HG02840 (cell line): ENCODE measurements around the gene CYP4F3.
"Not testable (repeated sequence)": the region's sequence is repeated elsewhere in the genome, so short reads cannot be mapped to it uniquely, and the experiment has no call there.

Experiments used
- ATAC-seq: cut with Tn5 transposase; IDR thresholded peaks from one replicate; pipeline ENCODE4 v1.9.1; 2021; ENCODE audit warnings: mild to moderate bottlenecking, moderate library complexity, moderate number of reproducible peaks; ENCODE audit not compliant: unreplicated experiment, low FRiP score

CYP4F3 gene

DNA sequence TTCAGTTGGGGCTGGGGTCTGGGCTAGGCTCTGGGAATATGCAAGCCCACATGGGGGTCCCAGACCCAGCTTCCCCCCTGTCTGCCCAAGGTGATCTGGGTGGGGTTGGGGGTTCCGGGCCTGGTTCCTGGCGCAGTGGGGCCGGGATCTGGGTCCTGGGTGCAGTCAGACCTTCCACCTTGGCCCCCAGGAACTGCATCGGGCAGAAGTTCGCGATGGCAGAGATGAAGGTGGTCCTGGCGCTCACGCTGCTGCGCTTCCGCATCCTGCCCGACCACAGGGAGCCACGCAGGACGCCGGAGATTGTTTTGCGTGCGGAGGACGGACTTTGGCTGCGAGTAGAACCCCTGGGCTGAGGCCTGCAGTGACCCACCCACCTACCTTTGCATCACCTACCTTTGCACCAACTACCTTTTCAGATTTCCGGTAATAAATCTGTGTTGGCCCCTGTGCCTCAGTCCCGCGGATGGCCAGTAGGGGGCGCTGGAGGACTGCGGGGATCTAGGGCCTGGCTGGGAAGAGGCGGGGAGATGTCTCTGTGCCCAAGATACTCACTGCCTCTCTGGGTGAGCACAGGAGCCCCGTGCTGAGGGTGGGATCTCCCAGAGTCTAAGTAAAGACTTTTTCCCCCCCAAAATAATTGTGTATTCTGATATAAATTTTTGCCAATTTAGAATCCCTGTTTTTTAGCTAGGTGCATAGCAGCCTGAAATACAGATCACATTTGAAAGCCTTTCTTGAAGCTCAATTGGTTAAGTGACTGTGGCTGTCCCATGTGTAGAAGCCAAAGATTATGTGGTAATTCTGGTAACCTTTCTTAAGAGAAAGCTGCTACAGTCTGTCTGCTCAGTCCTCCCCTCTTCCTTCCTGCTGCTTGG, 11.5 kb upstream of the CYP4F3 start:
- no peak for ATAC-seq

DNA sequence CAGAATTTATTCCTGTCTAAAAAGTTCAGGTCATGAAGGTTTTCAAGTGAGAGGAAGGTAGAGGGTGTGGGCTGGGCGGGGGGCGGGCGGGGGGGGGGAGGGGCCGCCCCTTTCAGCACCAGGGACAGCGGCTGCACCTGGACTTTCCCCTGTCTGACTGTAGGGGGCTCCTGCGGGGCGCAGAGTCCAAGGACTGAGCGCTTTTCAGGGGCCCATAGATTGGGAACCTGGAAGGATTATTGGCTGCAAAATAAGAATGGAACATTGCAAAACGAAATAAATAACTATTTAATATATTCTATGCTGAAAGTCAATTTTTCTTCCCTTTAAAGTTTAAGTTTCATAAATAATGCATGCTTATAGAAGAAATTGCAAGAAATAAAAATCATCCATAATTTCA, 8.9 kb upstream of the CYP4F3 start:
- no peak for ATAC-seq

DNA sequence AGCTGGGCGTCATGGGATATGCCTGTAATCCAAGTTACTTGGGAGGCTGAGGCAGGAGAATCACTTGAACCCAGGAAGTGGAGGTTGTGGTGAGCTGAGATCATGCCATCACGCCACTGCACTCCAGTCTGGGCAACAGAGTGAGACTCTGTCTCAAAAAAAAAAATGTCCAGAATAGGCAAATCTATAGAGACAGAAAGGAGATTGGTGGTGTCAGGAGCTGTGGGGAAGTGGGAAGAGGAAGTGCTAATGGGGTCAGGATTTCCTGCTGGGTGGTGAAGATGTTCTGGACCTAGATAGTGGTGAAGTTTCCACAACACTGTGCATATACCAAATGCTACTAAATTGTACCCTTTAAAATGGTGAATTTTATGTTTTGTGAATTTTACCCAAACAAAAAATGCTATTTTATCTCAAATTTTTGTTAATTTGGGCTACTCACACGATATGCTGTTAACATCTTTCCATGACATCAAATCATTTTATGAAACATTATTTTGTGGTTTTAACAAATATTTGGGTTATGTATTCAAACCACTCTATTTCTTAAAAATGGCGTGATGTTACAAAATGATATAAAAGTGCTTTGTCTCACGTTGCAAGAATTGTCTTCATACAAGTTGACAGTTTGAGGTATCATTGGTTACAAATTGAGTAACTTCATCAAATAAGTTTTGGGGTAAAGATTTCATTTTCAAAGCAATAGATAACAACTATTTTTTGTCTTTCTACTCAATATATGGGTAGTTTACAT, 7.4 kb upstream of the CYP4F3 start:
- no peak for ATAC-seq

DNA sequence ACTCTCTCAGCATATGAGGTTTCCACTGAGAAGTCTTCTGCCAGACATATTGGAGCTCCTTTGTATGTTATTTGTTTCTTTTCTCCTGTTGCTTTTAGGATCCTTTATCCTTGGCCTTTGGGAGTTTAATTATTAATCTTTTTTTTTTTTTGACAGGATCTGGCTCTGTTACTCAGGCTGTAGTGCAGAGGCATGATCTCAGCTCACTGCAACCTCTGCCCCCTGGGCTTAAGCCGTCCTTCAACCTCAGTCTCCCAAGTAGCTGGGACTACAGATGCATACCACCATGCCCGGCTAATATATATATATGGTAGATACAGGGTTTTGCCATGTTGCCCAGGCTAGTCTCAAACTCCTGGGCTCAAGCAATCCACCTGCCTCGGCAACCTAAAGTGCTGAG, 6.6 kb upstream of the CYP4F3 start:
- ATAC-seq, result no peak

DNA sequence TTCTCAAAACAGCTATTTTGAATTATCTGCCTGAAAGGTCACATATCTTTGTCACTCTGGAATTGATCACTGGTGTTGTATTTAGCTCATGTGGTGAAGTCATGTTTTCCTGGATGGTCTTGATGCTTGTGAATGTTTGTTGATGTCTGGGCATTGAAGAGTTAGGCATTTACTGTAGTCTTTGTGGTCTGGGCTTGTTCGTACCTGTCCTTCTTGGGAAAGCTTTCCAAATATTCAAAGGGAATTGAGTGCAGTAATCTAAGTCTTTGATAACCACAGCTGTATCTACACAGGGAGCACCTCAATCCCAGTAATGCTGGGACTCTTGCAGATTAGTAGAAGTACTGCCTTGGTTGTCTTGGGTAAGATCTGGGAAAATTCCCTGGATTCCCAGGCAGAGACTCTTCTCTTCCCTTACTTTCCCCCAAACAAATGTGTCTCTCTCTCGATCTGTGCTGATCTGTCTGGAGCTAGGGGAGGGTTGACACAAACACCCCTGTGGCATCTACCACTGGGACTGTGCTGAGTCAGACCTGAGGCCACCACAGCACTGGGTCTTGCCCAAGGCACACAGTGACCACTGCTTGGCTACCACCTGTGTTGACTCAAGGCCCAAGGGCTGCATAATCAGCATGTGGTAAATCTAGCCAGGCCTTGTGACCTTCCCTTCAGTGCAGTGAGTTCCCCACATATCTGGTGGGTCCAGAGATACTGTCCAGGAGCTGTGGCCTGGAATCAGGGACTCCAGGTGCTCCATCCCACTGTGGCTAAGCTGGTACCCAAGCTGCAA, 5.5 kb upstream of the CYP4F3 start:
- ATAC-seq, result no peak

DNA sequence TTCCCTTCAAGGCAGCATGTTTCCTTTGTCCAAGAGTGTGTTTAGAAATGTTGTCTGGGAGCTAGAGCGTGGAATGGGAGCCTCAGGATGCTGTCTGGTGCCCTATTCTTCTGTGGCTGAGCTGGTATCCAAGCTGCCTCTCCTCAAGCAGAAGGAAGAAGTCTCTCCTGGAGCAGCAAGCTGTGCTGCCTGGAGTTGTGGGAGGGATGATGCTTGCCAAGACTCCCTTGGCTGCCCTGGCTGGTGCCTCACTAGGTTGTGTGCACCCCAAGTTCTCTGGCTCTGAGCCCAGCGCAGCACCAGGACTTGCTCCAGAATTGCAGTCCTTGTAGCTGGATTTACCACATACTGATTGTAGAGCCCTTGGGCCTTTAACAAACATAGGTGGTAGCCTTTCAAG, 4.7 kb upstream of the CYP4F3 start:
- no peak for ATAC-seq

DNA sequence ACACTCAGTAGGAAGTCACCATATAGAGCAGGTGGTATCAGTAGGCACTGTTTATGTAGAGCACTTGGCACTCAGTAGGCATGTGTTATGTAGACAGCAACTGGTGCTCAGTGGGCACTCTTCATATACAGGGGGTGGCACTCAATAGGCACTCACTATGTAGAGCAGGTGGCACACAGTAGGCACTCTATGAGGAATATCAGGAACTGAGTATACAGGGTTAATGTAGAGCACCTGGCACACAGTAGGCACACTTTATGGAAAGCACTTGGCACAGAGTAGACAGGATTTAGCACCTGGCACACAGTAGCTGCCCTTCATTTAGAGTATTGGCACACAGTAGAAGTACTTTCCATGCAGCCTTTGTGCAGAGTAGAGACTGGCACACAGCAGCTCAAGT, 1.1 kb upstream of the CYP4F3 start:
- no peak for ATAC-seq

DNA sequence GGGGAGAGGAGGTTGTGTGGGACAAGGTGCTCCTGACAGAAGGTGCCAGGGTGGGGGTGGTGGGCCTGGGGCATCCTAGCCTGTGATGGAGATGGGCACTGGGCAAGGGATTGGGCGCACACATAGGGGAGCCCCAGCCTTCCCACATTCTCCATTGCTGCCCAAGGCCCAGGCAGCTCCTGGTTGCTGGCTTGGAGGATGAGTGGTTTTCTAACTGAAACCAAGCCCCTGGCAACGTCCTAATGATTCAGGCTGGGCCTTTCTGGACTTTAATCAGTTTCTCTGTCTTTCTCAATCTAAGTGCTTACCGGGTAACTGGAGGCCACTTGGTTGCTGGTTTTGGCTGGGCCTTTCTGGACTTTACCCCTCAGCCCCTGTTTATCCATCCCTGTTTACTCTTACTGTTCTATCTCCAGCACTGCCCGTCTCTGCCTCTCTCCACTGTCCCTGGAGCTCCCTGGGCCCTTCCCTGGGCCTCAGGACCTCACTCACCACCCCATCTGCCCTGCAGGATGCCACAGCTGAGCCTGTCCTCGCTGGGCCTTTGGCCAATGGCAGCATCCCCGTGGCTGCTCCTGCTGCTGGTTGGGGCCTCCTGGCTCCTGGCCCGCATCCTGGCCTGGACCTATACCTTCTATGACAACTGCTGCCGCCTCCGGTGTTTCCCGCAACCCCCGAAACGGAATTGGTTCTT, 354 bp downstream of the CYP4F3 start:
- no peak for ATAC-seq

DNA sequence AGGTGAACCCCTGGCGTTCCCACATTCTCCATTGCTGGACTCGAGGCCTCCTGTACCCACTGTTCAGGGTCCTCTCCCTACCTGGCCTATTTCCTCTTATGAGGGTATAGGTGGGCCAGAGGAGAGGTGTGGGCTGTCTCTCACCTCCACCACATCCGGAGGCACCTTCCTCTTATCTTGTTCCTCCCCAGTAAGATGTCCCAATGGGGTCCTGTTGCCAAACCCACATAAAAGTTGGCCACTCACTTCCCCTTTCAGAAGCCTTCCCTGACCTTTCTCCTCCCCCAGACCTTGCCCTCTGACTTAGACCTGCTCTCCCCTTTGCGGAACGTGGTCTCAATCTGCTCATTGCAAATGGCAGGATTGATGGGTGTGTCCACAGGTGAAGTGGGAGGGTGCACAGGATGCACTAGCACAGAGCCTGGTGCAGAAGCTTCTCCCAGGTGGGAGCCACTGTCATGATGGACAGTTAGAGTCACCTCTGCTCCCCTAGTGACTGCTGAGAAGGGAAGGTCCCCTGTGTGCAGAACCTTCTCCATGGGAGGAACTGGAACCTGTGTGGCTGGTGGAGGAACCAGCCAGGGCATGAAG, 1.3 kb downstream of the CYP4F3 start:
- no peak for ATAC-seq

DNA sequence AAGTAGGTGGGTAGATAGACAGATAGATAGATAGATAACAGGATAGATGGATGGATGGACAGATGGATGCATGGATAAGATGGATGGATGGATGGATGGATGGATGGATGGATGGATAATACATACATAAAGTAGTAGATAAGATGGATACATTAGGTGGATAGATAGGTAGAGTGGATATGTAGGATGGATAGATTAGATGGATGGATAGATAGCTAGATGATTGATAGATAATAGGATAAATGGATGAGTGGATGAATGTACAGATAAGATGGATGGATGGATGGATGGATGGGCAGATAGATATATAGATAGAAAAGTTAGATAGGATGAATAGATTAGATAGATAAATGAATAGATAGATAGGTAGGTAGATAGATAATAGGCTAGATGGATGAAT, 2.1 kb downstream of the CYP4F3 start:
- no peak for ATAC-seq

DNA sequence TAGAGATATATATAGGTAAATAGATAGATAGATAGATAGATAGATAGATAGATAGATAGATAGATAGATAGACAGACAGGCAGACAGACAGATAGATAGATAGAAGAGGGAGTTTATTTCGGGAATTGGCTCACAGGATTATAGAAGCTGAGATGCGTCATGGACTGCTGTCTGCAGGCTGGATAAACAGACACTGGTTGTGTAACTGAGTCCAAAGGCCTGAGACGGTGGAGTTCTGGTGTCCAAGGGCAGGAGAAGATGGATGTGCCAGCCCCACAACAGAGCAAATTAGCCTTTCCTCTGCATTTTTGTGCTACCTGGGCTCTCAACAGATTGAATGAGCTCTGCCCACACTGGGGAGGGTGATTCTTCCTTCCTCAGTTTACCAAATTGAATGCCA, 2.7 kb downstream of the CYP4F3 start:
- no peak for ATAC-seq

DNA sequence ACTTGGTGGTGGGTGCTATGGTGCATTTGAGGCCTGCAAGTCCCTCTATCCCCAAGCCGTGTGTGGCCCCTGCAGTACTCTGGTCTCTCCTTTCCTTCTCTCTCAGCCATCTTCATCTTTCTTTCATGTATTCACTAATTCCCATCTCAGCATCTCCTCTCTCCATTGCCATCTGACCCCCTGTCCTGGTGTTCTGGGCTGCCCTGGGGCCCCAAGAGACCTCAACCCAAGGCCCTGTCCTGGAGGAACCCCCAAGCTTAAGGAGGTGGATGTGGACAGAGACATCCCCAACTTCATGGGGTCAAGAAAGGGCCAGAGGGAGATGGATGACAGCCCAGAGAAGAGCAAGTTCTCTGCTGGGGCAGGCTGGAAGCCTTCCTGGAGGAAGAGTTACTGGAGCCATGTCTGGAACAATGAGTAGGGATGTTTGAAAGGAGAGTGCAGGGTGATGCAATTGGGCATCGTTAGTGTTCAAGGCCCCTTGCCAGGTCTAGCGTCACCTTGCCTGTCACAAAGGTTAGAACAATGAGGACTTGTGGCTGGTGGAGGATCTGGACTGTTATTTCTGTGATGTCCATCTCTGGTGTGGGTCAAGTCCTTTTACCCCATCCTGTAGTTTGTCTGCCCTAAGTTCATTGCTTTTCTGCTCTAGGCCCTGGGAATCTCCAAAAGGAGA, 3.5 kb downstream of the CYP4F3 start:
- ATAC-seq, result no peak

DNA sequence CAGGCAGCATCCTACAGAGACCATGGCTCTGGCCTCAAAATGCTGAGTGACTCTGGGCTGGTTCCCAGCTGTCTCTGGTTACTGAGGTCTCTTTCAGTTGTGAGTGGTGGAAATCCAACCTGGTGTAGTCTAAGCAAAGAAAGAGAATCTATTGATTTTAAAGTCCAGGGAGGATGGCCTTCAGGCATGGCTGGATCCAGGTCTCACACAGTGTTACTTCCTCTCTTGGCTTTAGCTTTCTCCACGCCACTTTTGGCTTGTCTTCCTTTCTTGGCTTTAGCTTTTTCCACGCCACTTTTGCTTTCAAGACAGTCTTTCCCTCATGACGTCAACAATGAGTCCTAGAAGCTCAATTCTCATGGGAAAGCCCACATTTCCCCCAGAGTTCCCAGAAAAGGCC, 4.1 kb downstream of the CYP4F3 start:
- ATAC-seq, result no peak

DNA sequence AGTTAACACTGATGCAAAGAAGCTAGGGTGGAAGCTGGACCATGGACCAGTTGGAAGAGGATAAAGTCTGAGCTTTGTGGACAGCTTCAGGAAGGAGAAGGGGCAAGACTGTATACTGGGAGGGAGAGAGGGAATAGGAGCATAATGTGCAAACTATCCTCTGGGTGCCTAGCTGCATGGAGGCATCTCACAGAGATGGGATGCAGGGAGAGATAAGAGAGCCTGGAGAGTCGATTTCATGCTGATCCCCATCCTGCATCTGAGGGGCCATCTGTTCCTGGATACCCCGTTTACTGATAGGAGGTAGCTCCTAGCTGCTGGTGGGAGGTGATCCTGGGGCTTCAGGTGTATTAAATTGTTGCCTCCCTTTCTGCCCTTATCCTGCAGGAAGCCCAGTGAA, 8.8 kb downstream of the CYP4F3 start:
- no peak for ATAC-seq

DNA sequence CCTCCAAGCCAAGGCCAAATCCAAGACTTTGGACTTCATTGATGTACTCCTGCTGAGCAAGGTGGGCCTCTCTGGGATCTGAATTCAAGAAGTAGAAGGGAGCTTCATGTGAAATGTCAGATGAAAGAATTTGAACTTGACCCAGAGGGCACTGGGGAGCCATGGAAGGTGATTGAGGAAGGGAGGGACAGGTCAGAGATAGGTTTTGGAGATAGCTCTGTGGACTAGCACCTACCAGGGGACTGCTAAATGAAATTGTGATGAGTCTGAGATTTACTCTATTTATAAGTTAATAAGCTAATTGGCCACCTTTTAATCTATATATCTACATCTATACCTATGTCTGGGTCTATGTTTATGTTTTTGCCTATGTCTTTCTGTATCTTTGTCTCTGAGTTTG, 9.4 kb downstream of the CYP4F3 start:
- ATAC-seq, result not testable (repeated sequence)

DNA sequence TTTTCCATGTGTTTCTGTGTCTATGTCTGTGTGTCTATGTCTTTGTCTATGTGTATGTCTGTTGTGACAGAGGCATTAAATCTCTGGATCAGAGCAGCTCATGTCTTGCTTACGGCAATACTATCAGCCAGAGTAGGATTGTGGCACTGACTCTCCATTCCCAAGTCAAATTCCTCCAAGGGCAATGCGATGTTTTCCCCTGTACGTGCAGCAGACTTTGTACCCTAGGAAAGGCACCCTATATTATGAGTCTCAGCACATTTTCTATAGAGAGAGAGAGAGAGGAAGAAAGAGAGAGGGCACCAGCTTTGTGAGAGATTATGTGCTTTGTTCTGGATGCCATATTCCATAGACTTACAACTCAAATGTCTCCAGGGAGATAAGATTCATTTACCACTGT, 11.1 kb downstream of the CYP4F3 start:
- no peak for ATAC-seq

DNA sequence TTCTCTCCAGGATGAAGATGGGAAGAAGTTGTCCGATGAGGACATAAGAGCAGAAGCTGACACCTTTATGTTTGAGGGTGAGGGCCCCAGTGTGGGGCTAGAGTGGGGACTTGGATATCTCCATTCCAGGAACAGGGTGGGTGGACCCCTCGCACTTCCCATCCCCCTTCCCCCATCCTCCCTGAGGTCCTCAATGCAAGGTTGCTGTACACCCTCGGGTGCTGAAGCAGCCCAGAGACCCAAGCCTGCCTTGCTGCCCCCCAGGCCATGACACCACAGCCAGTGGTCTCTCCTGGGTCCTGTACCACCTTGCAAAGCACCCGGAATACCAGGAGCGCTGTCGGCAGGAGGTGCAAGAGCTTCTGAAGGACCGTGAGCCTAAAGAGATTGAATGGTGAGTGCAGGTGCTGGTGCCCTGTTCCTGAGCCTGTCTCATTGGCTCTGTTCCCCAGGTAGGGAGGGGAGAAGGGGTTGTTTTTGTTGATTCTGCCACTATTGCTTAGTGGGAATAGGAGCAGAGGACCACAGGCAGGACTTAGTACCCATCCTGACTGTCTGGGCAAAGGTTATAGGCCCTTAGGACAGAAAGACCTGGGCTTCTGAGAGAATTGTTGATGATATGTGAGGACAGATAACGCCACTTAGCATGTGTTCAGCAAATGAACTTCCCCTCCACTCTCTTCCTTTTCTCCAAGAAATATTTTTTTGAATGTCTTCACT, 12.0 kb downstream of the CYP4F3 start:
- no peak for ATAC-seq

DNA sequence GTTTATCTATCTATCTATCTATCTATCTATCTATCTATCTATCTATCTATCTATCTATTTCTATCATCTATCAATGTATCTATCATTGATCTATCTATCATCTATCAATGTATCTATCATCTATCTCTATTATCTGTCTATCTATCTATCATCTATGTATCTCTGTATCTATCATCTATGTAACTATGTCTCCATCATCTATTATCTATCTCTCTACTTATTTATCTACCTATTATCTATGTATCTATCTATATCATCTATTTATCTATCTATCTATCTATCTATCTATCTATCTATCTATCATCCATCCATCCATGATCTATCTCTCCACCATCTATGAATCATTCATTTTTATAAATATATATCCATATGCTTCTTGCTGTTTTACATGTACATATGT, 15.8 kb downstream of the CYP4F3 start:
- no peak for ATAC-seq

DNA sequence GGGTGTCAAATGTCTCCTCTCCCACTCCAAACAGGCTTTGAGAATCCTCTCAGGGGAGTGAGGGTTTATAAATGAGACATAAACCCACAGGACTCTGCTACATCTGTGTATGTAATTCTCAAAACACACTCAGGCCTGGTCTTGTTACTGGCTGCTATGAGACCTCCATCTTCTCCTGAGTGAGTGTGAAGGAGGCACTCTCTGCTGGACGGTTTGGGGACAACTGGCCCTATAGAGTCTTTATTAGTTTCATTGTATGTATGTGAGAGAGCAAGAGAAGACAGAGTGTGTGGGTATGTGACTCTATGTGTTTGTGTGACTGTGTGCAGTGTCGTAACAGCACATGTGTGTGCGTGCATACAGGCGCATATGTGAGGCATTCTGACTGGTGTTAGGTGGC, 22.6 kb downstream of the CYP4F3 start:
- no peak for ATAC-seq
